Right ventricle myocardium inferior (tissue), 1 donor: ENCODE results near the gene CENPV. TPM values are rescaled to one million over a fixed set of nuclear protein-coding genes. Genes with fewer than 3 reads are reported as not detected.

Experiments
- total RNA-seq: library from RNA; stranded (reverse); fragmentation: NEBNext Ultra II Directional; extraction: Animal tissue kit (Norgen Biotek cat#: 25700); gene quantifications from one replicate; pipeline ENCODE4 v1.2.1, GENCODE V29; 2021
- donor health status: DM: no; HTN: yes; CAD: no; lungs with severe emphysema.

CENPV gene
- total RNA-seq, 1 donor from 2014 or later = 12.8 TPM

Other genes with a start within 250 kb of the CENPV start
- 60.7 TPM for gene NCOR1, start 137.9 kb downstream of the CENPV start, total RNA-seq
- gene PIGL, start 136.3 kb downstream of the CENPV start, total RNA-seq = 5.4 TPM
- gene UBB, start 27.6 kb upstream of the CENPV start, total RNA-seq = 1,403 TPM
- gene TRPV2, start 62.1 kb upstream of the CENPV start, total RNA-seq = 11.2 TPM
- 1.1 TPM for gene LRRC75A, start 138.7 kb upstream of the CENPV start, total RNA-seq
- gene ZNF287, start 215.7 kb upstream of the CENPV start, total RNA-seq = 8.0 TPM